Measurements from ENCODE around the gene MC2R. TPM values are rescaled to one million over a fixed set of nuclear protein-coding genes. Genes with fewer than 3 reads are reported as not detected.
A peak's percentile ranks its signal among the peaks of the same experiment; 100 is the strongest.

MC2R gene
- total and polyA plus RNA-seq, 2 of the 8 experiments (the other 6 are each of a cell fraction or from before 2014, with no cell fraction given): not detected

GRCh38 chr18:13871701-13872100 is 43.6 kb downstream of the MC2R start:
- Histone ChIP-seq H3K9ac (replicated peaks in 1 of 4; ENCODE audit: extremely low read depth in 1 of 4, low read depth in 3 of 4, low read length in 3 of 4) (no peak overlapping the region), H3K27ac (ENCODE audit: low read depth, low read length) (no peak overlapping the region), H3K4me3 (ENCODE audit: extremely low read depth in 1 of 4, insufficient read depth in 2 of 4, low read depth in 3 of 4, low read length in 4 of 4) (no peak overlapping the region), H3K18ac (ENCODE audit: extremely low read depth, low read length) (no peak overlapping the region), H3K23me2 (ENCODE audit: low read depth, low read length) (peaks cover 8% of the 10 kb centered on the region), H3K56ac (replicated peaks; ENCODE audit: insufficient read length, low read depth, low read length) (no peak overlapping the region), H3K27me3 (replicated peaks in 1 of 4; ENCODE audit: control insufficient read depth in 3 of 4, extremely low read depth in 1 of 4, insufficient read depth in 3 of 4, low read length in 3 of 4) (peaks cover 2 to 34% (median 25%) of the 10 kb centered on the region in 4 experiments), H3K23ac (ENCODE audit: insufficient read length) (no peak overlapping the region), H4K5ac (ENCODE audit: insufficient read length, low read depth, low read length) (no peak overlapping the region), H2BK12ac (ENCODE audit: low read depth, low read length) (no peak overlapping the region; the same call in 1 of the 2 replicates), H4K91ac (replicated peaks; ENCODE audit: insufficient read length, low read length) (no peak overlapping the region), H3K9me3 (ENCODE audit: insufficient read depth in 2 of 2, low read depth in 1 of 2, low read length in 1 of 2) (no peaks in the 10 kb centered on the region), H3K4me2 (ENCODE audit: insufficient read depth in 1 of 2, low read depth in 2 of 2, low read length in 2 of 2) (no peak overlapping the region), H3K4me1 (replicated peaks in 1 of 4; ENCODE audit: control insufficient read depth in 3 of 4, insufficient read depth in 4 of 4, low read length in 3 of 4) (peaks cover 0 to 4% (median 1%) of the 10 kb centered on the region in 4 experiments; a peak in 3 of 7 replicates), H2BK5ac (ENCODE audit: low read depth, low read length) (no peak overlapping the region), H3K36me3 (ENCODE audit: control insufficient read depth in 2 of 4, insufficient read depth in 4 of 4, low read length in 3 of 4) (no peaks in the 10 kb centered on the region), H2BK15ac (ENCODE audit: low read length) (no peak overlapping the region; the same call in 1 of the 2 replicates), H3K79me2 (ENCODE audit: control insufficient read depth in 1 of 2, insufficient read depth in 2 of 2, low read length in 2 of 2) (no peaks in the 10 kb centered on the region), H3K4ac (replicated peaks; ENCODE audit: insufficient read length, low read depth, low read length) (no peak overlapping the region), H4K20me1 (replicated peaks in 1 of 2; ENCODE audit: control insufficient read depth in 1 of 2, insufficient read depth in 2 of 2, low read length in 2 of 2) (no peaks in the 10 kb centered on the region), H2BK120ac (replicated peaks; ENCODE audit: low read depth, low read length) (no peak overlapping the region), H2BK20ac (ENCODE audit: low read length) (no peak overlapping the region), H2AK5ac (ENCODE audit: low read depth, low read length) (no peak overlapping the region), H3K79me1 (ENCODE audit: low read depth, low read length) (no peaks in the 10 kb centered on the region), H4K8ac (ENCODE audit: extremely low read depth, insufficient read depth, low read length) (no peak overlapping the region), H3K14ac (ENCODE audit: insufficient read length) (no peak overlapping the region), H2AFZ (ENCODE audit: low read length) (0 out of 2 replicates have a peak overlapping the region, but pooled peaks have one; percentile 34)
- CTCF ChIA-PET (ENCODE audit: partially characterized antibody): interaction anchor here (0.8 to 1.6 kb wide), 3 partner anchors 9 to 53 kb away, joined by 3 to 6 read pairs (median 4); no protein-coding TSS in a partner anchor
- WGBS, 2 experiments (ENCODE audit: extremely low coverage in 1 of 2, insufficient coverage in 1 of 2, insufficient read length in 1 of 2, insufficient replicate concordance in 2 of 2, low coverage in 1 of 2, low lambda C conversion rate in 2 of 2, missing lambda C conversion rate in 1 of 2): 69% methylated on average over 10 of the region's 13 CpGs; no CpG with 5 or more reads in 1 of the 2 experiments
- FAIRE-seq: no peak
- POLR2A ChIA-PET (ENCODE audit: partially characterized antibody): no interaction called here
- TF ChIP-seq TAF1 (IDR thresholded peaks at IDR 0.05; ENCODE audit: low read depth, low read length): no peak
- TF ChIP-seq CTCF (IDR thresholded peaks at IDR 0.05; ENCODE audit: control extremely low read depth in 1 of 3, insufficient read depth in 1 of 3, low read depth in 1 of 3, low read length in 3 of 3): peak in 1 of 3 experiments; percentile 1; a peak in 1 of 4 replicates
- DNase-seq (ENCODE audit: low read depth in 1 of 2, low spot score in 2 of 2): peak in 1 of 2 experiments; percentile 54
